ENCODE data around the gene EMC10.

EMC10 gene

GRCh38 chr19:50500753-50501151, 24.4 kb downstream of the EMC10 start:
- H3K9ac ChIP-seq (ENCODE audit: insufficient read length, low read depth) = no peak overlapping the region
- H3K9me3 ChIP-seq (ENCODE audit: insufficient read depth, low read length) = no peaks in the 10 kb centered on the region
- DNase-seq (ENCODE audit: low read depth, low spot score) = no peak
- no peak overlapping the region for H3K4me3 ChIP-seq (ENCODE audit: insufficient read length, low read depth)
- H3K36me3 ChIP-seq (ENCODE audit: insufficient read depth, insufficient read length, low read length) = no peaks in the 10 kb centered on the region
- H3K27me3 ChIP-seq (ENCODE audit: insufficient read depth, insufficient read length) = peaks cover 45% of the 10 kb centered on the region
- H3K4me1 ChIP-seq (ENCODE audit: insufficient read depth, insufficient read length) = peaks cover 13% of the 10 kb centered on the region
- TF ChIP-seq YY1 (IDR thresholded peaks at IDR 0.05; ENCODE audit: insufficient read depth, insufficient read length) = no peak
- TF ChIP-seq ZNF274 (IDR thresholded peaks at IDR 0.05; ENCODE audit: low read depth, low read length) = no peak
- TF ChIP-seq SUZ12 (IDR thresholded peaks at IDR 0.05; ENCODE audit: extremely low read depth, insufficient read depth, insufficient read length) = no peak

DNA sequence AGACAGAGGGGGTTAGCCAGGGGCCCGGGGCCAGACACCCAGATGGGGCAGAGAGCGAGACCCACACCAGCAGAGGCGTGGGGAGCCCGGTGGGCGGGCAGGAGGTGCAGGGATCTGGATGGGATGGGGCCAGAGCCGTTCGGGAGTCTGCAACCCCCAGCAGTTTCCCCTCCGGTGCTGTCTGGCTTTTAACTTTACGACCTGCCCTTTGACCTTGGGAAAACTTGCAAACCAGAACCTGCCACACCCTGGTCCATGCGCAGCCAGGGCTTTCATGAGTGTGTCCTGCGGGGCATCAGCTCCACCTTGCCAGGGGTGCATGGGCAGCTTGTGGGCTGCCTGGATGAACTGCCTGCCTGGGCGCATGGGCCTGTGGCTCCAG, 24.9 kb downstream of the EMC10 start:
- H3K27me3 ChIP-seq (ENCODE audit: insufficient read depth, insufficient read length) = peaks cover 41% of the 10 kb centered on the region
- no peak for DNase-seq (ENCODE audit: low read depth, low spot score)
- H3K9ac ChIP-seq (ENCODE audit: insufficient read length, low read depth) = peak overlapping the region; percentile 32
- no peaks in the 10 kb centered on the region for H3K9me3 ChIP-seq (ENCODE audit: insufficient read depth, low read length)
- TF ChIP-seq SUZ12 (IDR thresholded peaks at IDR 0.05; ENCODE audit: extremely low read depth, insufficient read depth, insufficient read length) = no peak
- no peaks in the 10 kb centered on the region for H3K36me3 ChIP-seq (ENCODE audit: insufficient read depth, insufficient read length, low read length)
- no peak overlapping the region for H3K4me3 ChIP-seq (ENCODE audit: insufficient read length, low read depth)
- H3K4me1 ChIP-seq (ENCODE audit: insufficient read depth, insufficient read length) = peaks cover 13% of the 10 kb centered on the region

- DNase-seq (ENCODE audit: low read depth, low spot score) = no peak
- peak overlapping the region; percentile 32 for H3K9ac ChIP-seq (ENCODE audit: insufficient read length, low read depth)
- no peaks in the 10 kb centered on the region for H3K9me3 ChIP-seq (ENCODE audit: insufficient read depth, low read length)
- H3K36me3 ChIP-seq (ENCODE audit: insufficient read depth, insufficient read length, low read length) = no peaks in the 10 kb centered on the region
- TF ChIP-seq SUZ12 (IDR thresholded peaks at IDR 0.05; ENCODE audit: extremely low read depth, insufficient read depth, insufficient read length) (no peak), YY1 (IDR thresholded peaks at IDR 0.05; ENCODE audit: insufficient read depth, insufficient read length) (no peak), ZNF274 (IDR thresholded peaks at IDR 0.05; ENCODE audit: low read depth, low read length) (no peak)
- no peak overlapping the region for H3K4me3 ChIP-seq (ENCODE audit: insufficient read length, low read depth)
- H3K27me3 ChIP-seq (ENCODE audit: insufficient read depth, insufficient read length) = peaks cover 35% of the 10 kb centered on the region
- peaks cover 13% of the 10 kb centered on the region for H3K4me1 ChIP-seq (ENCODE audit: insufficient read depth, insufficient read length)
These were observed 25.5 kb downstream of the EMC10 start for GRCh38 chr19:50501568-50502475.

DNA sequence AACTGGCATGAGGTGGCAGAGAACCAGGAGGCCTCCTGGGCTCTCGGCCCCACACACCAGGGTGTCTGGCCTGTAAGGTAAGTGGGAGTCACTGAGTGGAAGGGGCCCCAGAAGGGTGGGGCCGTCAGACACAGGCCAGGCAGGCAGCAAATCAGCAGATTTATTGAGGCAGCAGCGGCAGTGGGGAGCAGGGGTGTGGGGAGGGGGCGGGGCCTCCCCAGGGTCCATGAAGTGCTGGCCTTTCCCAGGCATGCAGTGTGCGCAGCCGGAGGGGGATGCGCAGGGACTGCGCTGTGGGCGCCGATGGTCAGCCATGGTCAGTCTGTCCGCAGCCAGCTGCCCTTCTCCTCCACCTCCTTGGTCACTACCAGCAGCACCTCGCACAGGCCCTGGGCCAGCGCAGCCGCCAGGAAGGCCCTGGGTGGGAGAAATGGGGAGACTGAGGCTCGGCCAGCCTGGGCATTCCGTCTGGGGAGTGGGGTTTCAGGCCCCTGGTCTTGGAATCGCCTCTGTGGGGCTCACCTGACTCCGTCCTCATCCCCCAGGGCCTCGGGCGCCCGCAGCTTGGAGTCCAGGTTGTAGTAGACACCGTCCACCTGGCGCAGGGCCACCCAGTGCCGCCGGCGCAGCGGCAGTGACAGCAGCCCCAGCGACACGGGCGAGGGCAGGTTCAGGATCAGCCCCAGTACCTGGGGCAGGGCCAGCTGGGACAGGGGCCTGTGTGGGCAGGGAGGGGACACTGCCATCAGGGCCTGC, 29.7 kb downstream of the EMC10 start:
- no peak for DNase-seq (ENCODE audit: low read depth, low spot score)
- peaks cover 15% of the 10 kb centered on the region for H3K4me1 ChIP-seq (ENCODE audit: insufficient read depth, insufficient read length)
- TF ChIP-seq YY1 (IDR thresholded peaks at IDR 0.05; ENCODE audit: insufficient read depth, insufficient read length) = no peak
- no peak for TF ChIP-seq SUZ12 (IDR thresholded peaks at IDR 0.05; ENCODE audit: extremely low read depth, insufficient read depth, insufficient read length)
- no peak for TF ChIP-seq ZNF274 (IDR thresholded peaks at IDR 0.05; ENCODE audit: low read depth, low read length)
- H3K9ac ChIP-seq (ENCODE audit: insufficient read length, low read depth) = no peak overlapping the region
- no peaks in the 10 kb centered on the region for H3K9me3 ChIP-seq (ENCODE audit: insufficient read depth, low read length)
- no peak overlapping the region for H3K4me3 ChIP-seq (ENCODE audit: insufficient read length, low read depth)
- no peaks in the 10 kb centered on the region for H3K27me3 ChIP-seq (ENCODE audit: insufficient read depth, insufficient read length)
- no peaks in the 10 kb centered on the region for H3K36me3 ChIP-seq (ENCODE audit: insufficient read depth, insufficient read length, low read length)

GRCh38 chr19:50506700-50507099, 30.4 kb downstream of the EMC10 start:
- DNase-seq (ENCODE audit: low read depth, low spot score) = no peak
- Histone ChIP-seq H3K9ac (ENCODE audit: insufficient read length, low read depth) (no peak overlapping the region), H3K4me1 (ENCODE audit: insufficient read depth, insufficient read length) (peaks cover 10% of the 10 kb centered on the region), H3K27me3 (ENCODE audit: insufficient read depth, insufficient read length) (no peaks in the 10 kb centered on the region), H3K4me3 (ENCODE audit: insufficient read length, low read depth) (no peak overlapping the region), H3K36me3 (ENCODE audit: insufficient read depth, insufficient read length, low read length) (no peaks in the 10 kb centered on the region), H3K9me3 (ENCODE audit: insufficient read depth, low read length) (no peaks in the 10 kb centered on the region)
- TF ChIP-seq ZNF274 (IDR thresholded peaks at IDR 0.05; ENCODE audit: low read depth, low read length) = no peak
- TF ChIP-seq YY1 (IDR thresholded peaks at IDR 0.05; ENCODE audit: insufficient read depth, insufficient read length) = no peak
- TF ChIP-seq SUZ12 (IDR thresholded peaks at IDR 0.05; ENCODE audit: extremely low read depth, insufficient read depth, insufficient read length) = no peak

DNA sequence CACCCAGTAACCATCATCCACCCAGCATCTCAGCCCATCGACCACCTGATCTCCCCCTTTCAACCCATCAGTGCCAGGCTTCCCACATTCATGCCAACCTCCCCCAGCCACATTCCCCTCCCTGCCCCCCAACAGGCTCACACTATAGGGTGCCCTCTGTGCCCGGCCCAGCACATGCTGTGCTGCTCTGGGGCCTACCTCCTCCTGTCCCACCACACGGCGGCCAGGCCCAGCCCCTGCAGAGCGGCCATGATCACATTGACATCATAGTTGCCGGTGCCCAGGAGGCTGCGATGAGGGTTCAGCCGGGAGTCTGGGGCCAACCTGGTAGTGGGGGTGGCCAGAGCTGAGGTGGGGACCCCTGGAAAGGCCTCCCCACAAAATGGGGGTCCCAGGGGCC, 31.1 kb downstream of the EMC10 start:
- Histone ChIP-seq H3K9me3 (ENCODE audit: insufficient read depth, low read length) (no peaks in the 10 kb centered on the region), H3K27me3 (ENCODE audit: insufficient read depth, insufficient read length) (no peaks in the 10 kb centered on the region), H3K4me3 (ENCODE audit: insufficient read length, low read depth) (no peak overlapping the region), H3K36me3 (ENCODE audit: insufficient read depth, insufficient read length, low read length) (no peaks in the 10 kb centered on the region), H3K9ac (ENCODE audit: insufficient read length, low read depth) (no peak overlapping the region), H3K4me1 (ENCODE audit: insufficient read depth, insufficient read length) (peaks cover 7% of the 10 kb centered on the region)
- no peak for TF ChIP-seq ZNF274 (IDR thresholded peaks at IDR 0.05; ENCODE audit: low read depth, low read length)
- no peak for TF ChIP-seq SUZ12 (IDR thresholded peaks at IDR 0.05; ENCODE audit: extremely low read depth, insufficient read depth, insufficient read length)
- no peak for TF ChIP-seq YY1 (IDR thresholded peaks at IDR 0.05; ENCODE audit: insufficient read depth, insufficient read length)
- no peak for DNase-seq (ENCODE audit: low read depth, low spot score)

GRCh38 chr19:50508843-50509190, 32.5 kb downstream of the EMC10 start:
- Histone ChIP-seq H3K27me3 (ENCODE audit: insufficient read depth, insufficient read length) (no peaks in the 10 kb centered on the region), H3K4me1 (ENCODE audit: insufficient read depth, insufficient read length) (peaks cover 14% of the 10 kb centered on the region), H3K4me3 (ENCODE audit: insufficient read length, low read depth) (no peak overlapping the region), H3K36me3 (ENCODE audit: insufficient read depth, insufficient read length, low read length) (no peaks in the 10 kb centered on the region), H3K9me3 (ENCODE audit: insufficient read depth, low read length) (no peaks in the 10 kb centered on the region), H3K9ac (ENCODE audit: insufficient read length, low read depth) (no peak overlapping the region)
- DNase-seq (ENCODE audit: low read depth, low spot score) = no peak
- TF ChIP-seq YY1 (IDR thresholded peaks at IDR 0.05; ENCODE audit: insufficient read depth, insufficient read length) (no peak), SUZ12 (IDR thresholded peaks at IDR 0.05; ENCODE audit: extremely low read depth, insufficient read depth, insufficient read length) (no peak), ZNF274 (IDR thresholded peaks at IDR 0.05; ENCODE audit: low read depth, low read length) (no peak)
